Breast epithelium (tissue), 4 donors: ENCODE data around the gene NEK10. TPM values are rescaled to one million over a fixed set of nuclear protein-coding genes. Genes with fewer than 3 reads are reported as not detected.

Experiments used
- DNase-seq, 2 donors: peaks; one replicate each; pipeline ENCODE4 v3.0.0-alpha.2; 2019; ENCODE audit warnings: low spot score in 2 of 2
- H3K27ac ChIP-seq, 2 donors: fragments of 200-600 bp; sonication (generic) in 1 of 2; one replicate each; pipeline ENCODE4 v1.5.1; 2016 to 2019; ENCODE audit warnings: mild to moderate bottlenecking in 1 of 2
- H3K27me3 ChIP-seq, 2 donors: fragments of 200-600 bp; sonication (generic) in 1 of 2; one replicate each; pipeline versions ENCODE4 v1.5.1 to v1.6.0; 2017 to 2019; ENCODE audit warnings: control low read depth in 1 of 2, mild to moderate bottlenecking in 1 of 2
- H3K36me3 ChIP-seq: fragments of 200-600 bp; one replicate; pipeline ENCODE4 v1.5.1; 2019
- H3K4me1 ChIP-seq, 2 donors: fragments of 200-600 bp; sonication (generic); one replicate each; pipeline ENCODE4 v1.5.1; 2016 to 2019; ENCODE audit warnings: control low read depth in 1 of 2
- H3K4me3 ChIP-seq, 3 donors: fragments of 200-600 bp; sonication (generic); 1 replicate in 2 of 3; 2 replicates in 1 of 3; pipeline ENCODE4 v1.5.1; 2016 to 2019; ENCODE audit warnings: mild to moderate bottlenecking in 3 of 3, moderate library complexity in 2 of 3
- H3K9me3 ChIP-seq, 2 donors: fragments of 200-600 bp; sonication (generic) in 1 of 2; one replicate each; pipeline ENCODE4 v1.5.1; 2016 to 2019; ENCODE audit warnings: control low read depth in 1 of 2
- CTCF ChIP-seq, 3 donors: fragments of 450-650 bp; IDR thresholded peaks; one replicate each; pipeline ENCODE4 v1.5.1; 2016 to 2017; ENCODE audit warnings: antibody characterized with exemption in 3 of 3, mild to moderate bottlenecking in 3 of 3, moderate library complexity in 3 of 3
- POLR2A ChIP-seq: fragments of 450-650 bp; IDR thresholded peaks from one replicate; pipeline ENCODE4 v1.6.1; 2016; ENCODE audit warnings: antibody characterized with exemption, mild to moderate bottlenecking, moderate library complexity
- POLR2AphosphoS5 ChIP-seq, 3 donors: sonication (generic); formaldehyde crosslinking; IDR thresholded peaks; one replicate each; pipeline ENCODE4 v1.6.1; 2017; ENCODE audit warnings: antibody characterized with exemption in 3 of 3
- intact Hi-C: fragments of 100-400 bp; cut with DNase I; formaldehyde crosslinking; loops from one replicate; pipeline ENCODE4 v1.15.1; 2023; ENCODE audit warnings: low total_unique reads
- total RNA-seq, 3 donors: library from RNA; depleted of rRNA; stranded (reverse); fragments of >200 nt; gene quantifications; one replicate each; pipeline ENCODE4 v1.1.0, GENCODE V29; 2016

The NEK10 gene
- total RNA-seq, 3 donors from 2014 or later = 0.96 to 246 (median 48.4) TPM

GRCh38 chr3:27209617-27210264 lies 159.4 kb downstream of the NEK10 start:
- no peak for DNase-seq
- Histone ChIP-seq H3K27me3 (no peaks in the 10 kb centered on the region), H3K27ac (no peak overlapping the region), H3K4me3 (no peak overlapping the region), H3K36me3 (no peaks in the 10 kb centered on the region), H3K4me1 (no peaks in the 10 kb centered on the region), H3K9me3 (no peaks in the 10 kb centered on the region)
- intact Hi-C loops = no loop called here
- TF ChIP-seq POLR2A (no peak), CTCF (IDR thresholded peaks at IDR 0.05) (no peak), POLR2AphosphoS5 (IDR thresholded peaks at IDR 0.05) (no peak)

- DNase-seq = no peak
- no peak overlapping the region for H3K4me3 ChIP-seq
- no peaks in the 10 kb centered on the region for H3K27me3 ChIP-seq
- no peak for TF ChIP-seq POLR2A
- TF ChIP-seq POLR2AphosphoS5 (IDR thresholded peaks at IDR 0.05) = no peak
- no peak for TF ChIP-seq CTCF (IDR thresholded peaks at IDR 0.05)
- H3K27ac ChIP-seq = no peak overlapping the region
- no peaks in the 10 kb centered on the region for H3K36me3 ChIP-seq
- intact Hi-C loops = no loop called here
- no peaks in the 10 kb centered on the region for H3K9me3 ChIP-seq
- no peaks in the 10 kb centered on the region for H3K4me1 ChIP-seq
Measured at GRCh38 chr3:27208961-27209616, 160.1 kb downstream of the NEK10 start.

- DNase-seq = no peak
- TF ChIP-seq POLR2A = no peak
- no peak for TF ChIP-seq POLR2AphosphoS5 (IDR thresholded peaks at IDR 0.05)
- no peak for TF ChIP-seq CTCF (IDR thresholded peaks at IDR 0.05)
Measured at GRCh38 chr3:27202959-27203358, 166.2 kb downstream of the NEK10 start.

GRCh38 chr3:27201492-27201891 lies 167.7 kb downstream of the NEK10 start:
- Histone ChIP-seq H3K4me3 (no peak overlapping the region), H3K27ac (no peak overlapping the region), H3K4me1 (no peaks in the 10 kb centered on the region), H3K27me3 (no peaks in the 10 kb centered on the region), H3K9me3 (no peaks in the 10 kb centered on the region), H3K36me3 (no peaks in the 10 kb centered on the region)
- no peak for TF ChIP-seq POLR2AphosphoS5 (IDR thresholded peaks at IDR 0.05)
- DNase-seq = no peak
- intact Hi-C loops = no loop called here

More at GRCh38 chr3:27202959-27203358, 166.2 kb downstream of the NEK10 start:
- intact Hi-C loops = no loop called here
- Histone ChIP-seq H3K4me1 (no peaks in the 10 kb centered on the region), H3K9me3 (no peaks in the 10 kb centered on the region), H3K36me3 (no peaks in the 10 kb centered on the region), H3K27ac (no peak overlapping the region), H3K4me3 (no peak overlapping the region), H3K27me3 (no peaks in the 10 kb centered on the region)

- Histone ChIP-seq H3K27ac (no peak overlapping the region), H3K36me3 (no peaks in the 10 kb centered on the region), H3K4me3 (no peak overlapping the region), H3K9me3 (no peaks in the 10 kb centered on the region), H3K27me3 (no peaks in the 10 kb centered on the region), H3K4me1 (no peaks in the 10 kb centered on the region)
- intact Hi-C loops = no loop called here
- TF ChIP-seq CTCF (IDR thresholded peaks at IDR 0.05) (no peak), POLR2AphosphoS5 (IDR thresholded peaks at IDR 0.05) (no peak), POLR2A (no peak)
- no peak for DNase-seq
Measured at GRCh38 chr3:27200721-27201489, 168.3 kb downstream of the NEK10 start.
